ENCODE measurements around the gene C7orf33. TPM values are rescaled to one million over a fixed set of nuclear protein-coding genes. Genes with fewer than 3 reads are reported as not detected.
"Not testable (repeated sequence)": the region's sequence is repeated elsewhere in the genome, so short reads cannot be mapped to it uniquely, and the experiment has no call there.

Gene C7orf33
- total RNA-seq, 4 donors from 2014 or later, result not detected

DNA sequence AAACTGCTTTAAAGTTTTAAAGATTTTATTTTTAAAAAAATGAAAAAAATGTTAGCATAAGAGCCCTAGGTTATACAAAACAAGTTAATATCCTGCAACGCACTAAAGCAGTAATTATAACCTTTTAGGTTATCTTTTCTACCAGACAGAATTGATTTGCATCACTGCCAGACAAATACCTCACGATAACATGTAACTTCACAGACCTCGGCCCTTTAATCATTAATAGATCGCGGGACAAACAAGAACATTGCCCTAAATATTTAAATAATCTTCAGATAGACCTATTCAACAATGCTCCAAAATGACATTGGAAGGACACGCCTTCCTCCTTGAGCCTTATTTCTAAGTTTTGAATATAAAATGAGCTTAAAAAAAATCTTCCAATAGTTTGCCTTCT lies 23.8 kb upstream of the C7orf33 start:
- 85 to 86% methylated on average over 6 of the region's 6 CpGs for WGBS, 2 donors
- intact Hi-C loops (cut with DNase I; ENCODE audit: low total_unique reads), result no loop called here
- TF ChIP-seq, protein P1, sequence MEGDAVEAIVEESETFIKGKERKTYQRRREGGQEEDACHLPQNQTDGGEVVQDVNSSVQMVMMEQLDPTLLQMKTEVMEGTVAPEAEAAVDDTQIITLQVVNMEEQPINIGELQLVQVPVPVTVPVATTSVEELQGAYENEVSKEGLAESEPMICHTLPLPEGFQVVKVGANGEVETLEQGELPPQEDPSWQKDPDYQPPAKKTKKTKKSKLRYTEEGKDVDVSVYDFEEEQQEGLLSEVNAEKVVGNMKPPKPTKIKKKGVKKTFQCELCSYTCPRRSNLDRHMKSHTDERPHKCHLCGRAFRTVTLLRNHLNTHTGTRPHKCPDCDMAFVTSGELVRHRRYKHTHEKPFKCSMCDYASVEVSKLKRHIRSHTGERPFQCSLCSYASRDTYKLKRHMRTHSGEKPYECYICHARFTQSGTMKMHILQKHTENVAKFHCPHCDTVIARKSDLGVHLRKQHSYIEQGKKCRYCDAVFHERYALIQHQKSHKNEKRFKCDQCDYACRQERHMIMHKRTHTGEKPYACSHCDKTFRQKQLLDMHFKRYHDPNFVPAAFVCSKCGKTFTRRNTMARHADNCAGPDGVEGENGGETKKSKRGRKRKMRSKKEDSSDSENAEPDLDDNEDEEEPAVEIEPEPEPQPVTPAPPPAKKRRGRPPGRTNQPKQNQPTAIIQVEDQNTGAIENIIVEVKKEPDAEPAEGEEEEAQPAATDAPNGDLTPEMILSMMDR (IDR thresholded peaks at IDR 0.05), result no peak
- no peak for TF ChIP-seq POLR2A (IDR thresholded peaks at IDR 0.05)
- H3K4me3 ChIP-seq (ENCODE audit: low read depth, poor library complexity, severe bottlenecking), result no peak overlapping the region
- DNase-seq (ENCODE audit: low spot score in 2 of 2), result no peak

DNA sequence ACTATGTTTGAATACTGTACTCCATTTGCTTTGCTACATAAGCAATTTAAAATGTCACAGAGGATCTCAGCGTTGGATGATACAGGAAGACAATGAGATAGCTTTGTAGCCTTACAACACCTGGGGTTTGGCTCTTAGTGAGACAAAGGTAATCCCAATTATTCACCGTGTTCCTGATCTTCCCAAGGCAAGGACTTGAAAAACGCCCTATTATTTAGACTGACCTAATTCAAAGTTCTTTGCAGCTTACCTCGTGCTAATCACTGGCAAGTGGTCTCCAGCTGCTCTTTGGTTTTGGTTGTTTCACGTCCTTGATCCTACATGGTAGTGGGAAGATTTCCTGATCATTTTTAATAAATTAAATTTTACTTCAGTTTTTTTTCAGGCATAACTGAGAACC lies 23.0 kb upstream of the C7orf33 start:
- WGBS, 2 donors, result 63 to 64% methylated on average over 5 of the region's 5 CpGs
- no peak overlapping the region for H3K4me3 ChIP-seq (ENCODE audit: low read depth, poor library complexity, severe bottlenecking)
- intact Hi-C loops (cut with DNase I; ENCODE audit: low total_unique reads), result no loop called here
- DNase-seq (ENCODE audit: low spot score in 2 of 2), result no peak
- TF ChIP-seq, protein P1 (IDR thresholded peaks at IDR 0.05), result no peak
- TF ChIP-seq POLR2A (IDR thresholded peaks at IDR 0.05), result no peak

DNA sequence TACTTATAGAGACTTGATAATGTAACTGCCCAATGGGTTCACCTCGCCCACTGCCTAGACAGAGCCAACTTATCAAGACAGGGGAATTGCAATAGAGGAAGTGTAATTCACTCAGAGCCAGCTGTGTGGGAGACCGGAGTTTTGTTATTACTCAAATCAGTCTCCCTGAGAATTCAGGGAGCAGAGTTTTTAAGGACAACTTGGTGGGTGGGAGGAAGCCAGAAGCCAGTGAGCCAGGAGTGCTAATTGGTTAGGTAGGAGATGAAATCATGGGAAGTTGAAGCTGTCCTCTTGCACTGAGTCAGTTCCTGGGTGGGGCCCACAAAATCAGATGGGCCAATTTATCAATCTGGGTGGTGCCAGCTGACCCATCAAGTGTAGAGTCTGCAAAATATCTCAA lies 20.1 kb upstream of the C7orf33 start:
- 71 to 80% methylated on average over 2 of the region's 2 CpGs for WGBS, 2 donors
- H3K4me3 ChIP-seq (ENCODE audit: low read depth, poor library complexity, severe bottlenecking), result no peak overlapping the region
- intact Hi-C loops (cut with DNase I; ENCODE audit: low total_unique reads), result no loop called here
- TF ChIP-seq, protein P1 (IDR thresholded peaks at IDR 0.05), result no peak
- TF ChIP-seq POLR2A (IDR thresholded peaks at IDR 0.05), result no peak
- DNase-seq (ENCODE audit: low spot score in 2 of 2), result no peak

DNA sequence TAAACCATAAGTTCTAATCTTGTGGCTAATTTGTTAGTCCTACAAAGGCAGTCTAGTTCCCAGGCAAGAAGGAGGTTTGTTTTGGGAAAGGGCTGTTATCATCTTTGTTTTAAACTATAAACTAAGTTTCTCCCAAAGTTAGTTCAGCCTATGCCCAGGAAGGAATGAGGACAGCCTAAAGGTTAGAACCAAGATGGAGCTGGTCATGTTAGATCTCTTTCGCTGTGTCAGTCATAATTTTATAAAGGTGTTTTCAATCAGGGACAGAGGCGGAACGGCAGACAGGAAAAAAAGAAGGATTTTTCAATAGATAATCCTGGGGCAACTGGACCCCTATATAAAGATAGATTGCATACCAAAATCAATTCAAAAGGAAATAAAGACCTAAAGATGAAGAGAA lies 19.6 kb upstream of the C7orf33 start:
- intact Hi-C loops (cut with DNase I; ENCODE audit: low total_unique reads); H3K4me3 ChIP-seq (ENCODE audit: low read depth, poor library complexity, severe bottlenecking); DNase-seq (ENCODE audit: low spot score in 2 of 2): not testable (repeated sequence)
- 80 to 92% methylated on average over 3 of the region's 3 CpGs for WGBS, 2 donors

DNA sequence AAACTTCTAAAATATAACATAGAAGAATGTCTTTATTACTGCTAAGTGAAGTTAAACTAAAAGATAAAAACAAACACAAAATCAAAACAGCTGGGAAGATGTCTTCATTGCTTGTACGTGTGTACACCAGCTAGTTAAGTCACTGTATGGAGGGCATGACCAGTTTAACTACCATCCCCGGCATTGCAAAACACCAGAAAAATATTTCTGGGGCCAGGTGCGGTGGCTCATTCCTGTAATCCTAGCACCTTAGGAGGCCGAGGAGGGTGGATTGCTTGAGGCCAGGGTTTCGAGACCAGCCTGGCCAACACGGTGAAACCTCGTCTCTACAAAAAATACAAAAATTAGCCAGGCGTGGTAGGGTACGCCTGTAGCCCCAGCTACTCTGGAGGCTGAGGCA lies 19.2 kb upstream of the C7orf33 start:
- H3K4me3 ChIP-seq (ENCODE audit: low read depth, poor library complexity, severe bottlenecking), result no peak overlapping the region
- 86 to 88% methylated on average over 9 of the region's 9 CpGs for WGBS, 2 donors
- TF ChIP-seq, protein P1 (IDR thresholded peaks at IDR 0.05), result no peak
- TF ChIP-seq POLR2A (IDR thresholded peaks at IDR 0.05), result no peak
- DNase-seq (ENCODE audit: low spot score in 2 of 2), result no peak
- intact Hi-C loops (cut with DNase I; ENCODE audit: low total_unique reads), result no loop called here

DNA sequence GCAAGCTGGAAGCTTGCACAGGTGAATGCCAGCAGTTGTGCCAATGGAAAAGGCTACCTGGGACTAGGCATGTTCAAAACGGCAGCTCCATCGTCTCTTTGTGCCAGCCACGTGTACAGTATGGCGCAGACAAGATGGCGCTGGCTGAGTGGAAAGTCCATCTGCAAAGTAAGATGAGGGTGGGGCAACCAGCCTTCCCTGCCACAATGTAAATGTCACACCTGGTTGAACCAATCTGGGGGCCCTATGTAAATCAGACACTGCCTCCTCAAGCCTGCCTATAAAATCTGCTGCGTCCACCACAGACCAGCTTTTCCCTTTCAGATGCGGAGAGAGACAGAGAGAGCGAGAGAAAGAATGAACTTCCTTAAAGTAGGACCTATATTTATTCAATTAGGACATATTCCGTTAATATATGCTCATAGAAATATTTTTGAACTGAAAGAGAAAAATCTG lies 18.5 kb upstream of the C7orf33 start:
- TF ChIP-seq POLR2A (IDR thresholded peaks at IDR 0.05), result no peak
- TF ChIP-seq, protein P1 (IDR thresholded peaks at IDR 0.05), result no peak
- WGBS, 2 donors, result 82 to 84% methylated on average over 9 of the region's 9 CpGs
- DNase-seq (ENCODE audit: low spot score in 2 of 2), result no peak
- H3K4me3 ChIP-seq (ENCODE audit: low read depth, poor library complexity, severe bottlenecking), result no peak overlapping the region
- intact Hi-C loops (cut with DNase I; ENCODE audit: low total_unique reads), result no loop called here

DNA sequence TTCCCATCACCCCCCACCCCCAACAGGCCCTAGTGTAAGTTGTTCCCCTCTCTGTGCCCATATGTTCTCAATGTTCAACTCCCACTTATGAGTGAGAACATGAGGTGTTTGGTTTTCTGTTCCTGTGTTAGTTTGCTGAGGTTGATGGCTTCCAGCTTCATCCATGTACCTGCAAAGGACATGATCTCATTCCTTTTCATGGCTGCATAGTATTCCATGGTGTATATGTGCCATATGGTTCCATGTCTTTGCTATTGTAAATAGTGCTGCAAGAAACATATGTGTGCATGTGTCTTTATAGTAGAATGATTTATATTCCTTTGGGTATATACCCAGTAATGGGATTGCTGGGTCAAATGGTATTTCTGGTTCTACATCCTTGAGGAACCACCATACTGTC lies 17.0 kb upstream of the C7orf33 start:
- intact Hi-C loops (cut with DNase I; ENCODE audit: low total_unique reads), result not testable (repeated sequence)

More for the DNA sequence above, 17.0 kb upstream of the C7orf33 start:
- DNase-seq (ENCODE audit: low spot score in 2 of 2); H3K4me3 ChIP-seq (ENCODE audit: low read depth, poor library complexity, severe bottlenecking): not testable (repeated sequence)

Measured in lower leg skin (tissue), 4 donors.